Forelimb muscle (tissue), 1 donor: ENCODE data around the gene SYTL4. TPM values are rescaled to one million over a fixed set of nuclear protein-coding genes. Genes with fewer than 3 reads are reported as not detected.

ENCODE experiments used
- DNase-seq: peaks from one replicate; pipeline ENCODE4 v3.0.0-alpha.2; 2013; ENCODE audit warnings: low read depth
- polyA plus RNA-seq: library from polyadenylated mRNA; unstranded; fragments of 120-200 nt; gene quantifications from one replicate; pipeline ENCODE4 v1.2.1, GENCODE V29; 2013; ENCODE audit not compliant: insufficient read length

Gene SYTL4
- polyA plus RNA-seq, 1 donor = 6.6 TPM

GRCh38 chrX:100695302-100695701 is 36.6 kb downstream of the SYTL4 start:
- no peak for DNase-seq

- DNase-seq = no peak
Observed at GRCh38 chrX:100687546-100687945, 44.4 kb downstream of the SYTL4 start.

- DNase-seq = no peak
Observed at GRCh38 chrX:100687128-100687527, 44.8 kb downstream of the SYTL4 start.

GRCh38 chrX:100685997-100686305 is 46.0 kb downstream of the SYTL4 start:
- no peak for DNase-seq

GRCh38 chrX:100685284-100685996 is 46.5 kb downstream of the SYTL4 start:
- peak; percentile 34 for DNase-seq

GRCh38 chrX:100682939-100683338 is 49.0 kb downstream of the SYTL4 start:
- DNase-seq = no peak

- DNase-seq = no peak
Observed at GRCh38 chrX:100681599-100681998, 50.3 kb downstream of the SYTL4 start.

GRCh38 chrX:100680756-100681155 is 51.2 kb downstream of the SYTL4 start:
- DNase-seq = no peak

GRCh38 chrX:100677611-100678181 is 54.2 kb downstream of the SYTL4 start:
- DNase-seq = no peak

GRCh38 chrX:100674705-100675104 is 57.2 kb downstream of the SYTL4 start:
- DNase-seq = no peak

GRCh38 chrX:100673397-100673953 is 58.4 kb downstream of the SYTL4 start:
- DNase-seq = no peak

- no peak for DNase-seq
Observed at GRCh38 chrX:100672966-100673365, 59.0 kb downstream of the SYTL4 start.

- DNase-seq = no peak
Observed at GRCh38 chrX:100663642-100664041, 68.3 kb downstream of the SYTL4 start.

GRCh38 chrX:100662796-100663195 is 69.1 kb downstream of the SYTL4 start:
- DNase-seq = no peak

GRCh38 chrX:100662170-100662569 is 69.8 kb downstream of the SYTL4 start:
- no peak for DNase-seq

- no peak for DNase-seq
Observed at GRCh38 chrX:100659431-100660137, 72.3 kb downstream of the SYTL4 start.

- DNase-seq = no peak
Observed at GRCh38 chrX:100658941-100659381, 73.0 kb downstream of the SYTL4 start.

- DNase-seq = no peak
Observed at GRCh38 chrX:100654261-100654660, 77.7 kb downstream of the SYTL4 start.

GRCh38 chrX:100652266-100652665 is 79.7 kb downstream of the SYTL4 start:
- DNase-seq = no peak

GRCh38 chrX:100650841-100651240 is 81.1 kb downstream of the SYTL4 start:
- no peak for DNase-seq

- peak; percentile 53 for DNase-seq
Observed at GRCh38 chrX:100649550-100650356, 82.2 kb downstream of the SYTL4 start.
